A549 (cell line): ENCODE results near the gene SLC23A2. TPM values are rescaled to one million over a fixed set of nuclear protein-coding genes. Genes with fewer than 3 reads are reported as not detected.

Experiments used
- ATAC-seq, 2 experiments: fragments of 200-7000 bp in 1 of 2; fragments of >200 bp in 1 of 2; cut with Nextera tagmentation in 1 of 2; cut with Tn5 transposase in 1 of 2; 3 replicates each; pipeline versions ENCODE4 v1.8.0 to v1.9.1; 2018 to 2020; ENCODE audit warnings: mild to moderate bottlenecking in 1 of 2, moderate library complexity in 1 of 2
- CTCF ChIA-PET: fragments of 300-600 bp; sonication (Branson Sonifier 250); formaldehyde crosslinking; extraction: SDS; loops from one replicate; lab custom pipeline; 2021; ENCODE audit warnings: antibody characterized with exemption, inconsistent platforms; lab: Yijun Ruan, JAX
- POLR2A ChIA-PET: fragments of 350-600 bp; formaldehyde crosslinking; extraction: SDS; loops from one replicate; lab custom pipeline; 2021; ENCODE audit warnings: antibody characterized with exemption, inconsistent platforms; lab: Yijun Ruan, JAX
- DNase-seq, 2 experiments: peaks; one replicate each; pipeline versions ENCODE4 v3.0.0 to v3.0.0-alpha.2; 2011 to 2016; ENCODE audit warnings: low read depth in 1 of 2, low spot score in 1 of 2
- FAIRE-seq: peaks from 2 replicates; lab custom pipeline; 2011; peaks lifted over from hg19 to GRCh38; lab: Jason Lieb, UNC
- H3K27ac ChIP-seq, 2 experiments: fragments of >200 bp; sonication (Bioruptor Twin); formaldehyde crosslinking; 3 replicates each; pipeline ENCODE4 v1.5.1; 2016 to 2017
- H3K4me1 ChIP-seq: fragments of >200 bp; sonication (Bioruptor Twin); formaldehyde crosslinking; 3 replicates; pipeline ENCODE4 v1.6.1; 2016
- H3K4me2 ChIP-seq: fragments of >200 bp; sonication (Bioruptor Twin); formaldehyde crosslinking; 3 replicates; pipeline ENCODE4 v1.6.1; 2016
- H3K4me3 ChIP-seq: fragments of >200 bp; sonication (Bioruptor Twin); formaldehyde crosslinking; 3 replicates; pipeline ENCODE4 v1.5.1; 2016
- H3K9me3 ChIP-seq: fragments of >200 bp; sonication (Bioruptor Twin); formaldehyde crosslinking; 3 replicates; pipeline ENCODE4 v1.6.1; 2016
- BHLHE40 ChIP-seq: IDR thresholded peaks from 2 replicates; pipeline ENCODE4 v1.6.1; 2012; ENCODE audit warnings: low read depth, low read length, inconsistent platforms
- EHMT2 ChIP-seq: fragments of 200-600 bp; sonication (generic); IDR thresholded peaks from 2 replicates; pipeline ENCODE4 v1.6.1; 2016; ENCODE audit warnings: antibody characterized with exemption, low read depth, mild to moderate bottlenecking, moderate library complexity
- FOSL2 ChIP-seq, 2 experiments: fragments of 450-650 bp in 1 of 2; fragments of >200 bp in 1 of 2; sonication (Bioruptor Twin) in 1 of 2; formaldehyde crosslinking; IDR thresholded peaks; 2 replicates each; pipeline versions ENCODE4 v1.5.0 to v1.6.1; 2016 to 2020; ENCODE audit warnings: mild to moderate bottlenecking in 1 of 2, moderate library complexity in 1 of 2
- HEYL ChIP-seq: fragments of 250-450 bp; sonication (Bioruptor Pico); IDR thresholded peaks from 2 replicates; pipeline ENCODE4 v1.8.0; 2021; ENCODE audit warnings: mild to moderate bottlenecking, moderate library complexity
- HOXA7 ChIP-seq: fragments of 250-450 bp; sonication (Bioruptor Pico); IDR thresholded peaks from 2 replicates; pipeline ENCODE4 v1.5.0; 2020; ENCODE audit warnings: mild to moderate bottlenecking, moderate library complexity
- JUN ChIP-seq, 2 experiments: fragments of >200 bp; sonication (Bioruptor Twin); formaldehyde crosslinking; IDR thresholded peaks; 2 replicates in 1 of 2; 3 replicates in 1 of 2; pipeline ENCODE4 v1.6.1; 2016 to 2017
- MYC ChIP-seq: IDR thresholded peaks from 2 replicates; pipeline ENCODE4 v1.6.1; 2012; ENCODE audit warnings: mild to moderate bottlenecking, inconsistent platforms, low read length, improper control_type of control experiment, borderline replicate concordance
- NPAS2 ChIP-seq: fragments of 250-450 bp; sonication (Bioruptor Pico); IDR thresholded peaks from 2 replicates; pipeline ENCODE4 v1.8.0; 2022; ENCODE audit warnings: mild to moderate bottlenecking, moderate library complexity, borderline replicate concordance
- PHF8 ChIP-seq: fragments of 200-600 bp; sonication (generic); IDR thresholded peaks from 2 replicates; pipeline ENCODE4 v1.6.1; 2016; ENCODE audit warnings: low read depth, mild to moderate bottlenecking, antibody characterized with exemption, moderate library complexity, borderline replicate concordance
- POLR2A ChIP-seq: IDR thresholded peaks from 2 replicates; pipeline ENCODE4 v1.6.1; 2012; ENCODE audit warnings: mild to moderate bottlenecking, low read length
- POLR2AphosphoS2 ChIP-seq: conservative IDR thresholded peaks from 2 replicates; pipeline ENCODE4 v1.6.1; 2012; ENCODE audit warnings: low read length, improper control_type of control experiment, inconsistent platforms
- RARB ChIP-seq: fragments of 250-450 bp; sonication (Bioruptor Pico); IDR thresholded peaks from 2 replicates; pipeline ENCODE4 v1.8.0; 2021; ENCODE audit warnings: mild to moderate bottlenecking, moderate library complexity
- RFX5 ChIP-seq: fragments of 450-650 bp; IDR thresholded peaks from 2 replicates; pipeline ENCODE4 v1.7.1; 2014; ENCODE audit warnings: antibody characterized with exemption, mild to moderate bottlenecking, moderate library complexity
- SMC3 ChIP-seq: fragments of >200 bp; sonication (Bioruptor Twin); formaldehyde crosslinking; IDR thresholded peaks from 3 replicates; pipeline ENCODE4 v1.6.1; 2018; ENCODE audit warnings: inconsistent platforms
- SREBF2 ChIP-seq: fragments of 450-650 bp; IDR thresholded peaks from 2 replicates; pipeline ENCODE4 v1.6.1; 2014; ENCODE audit warnings: mild to moderate bottlenecking, moderate library complexity
- TFCP2L1 ChIP-seq: fragments of 250-450 bp; sonication (Bioruptor Pico); IDR thresholded peaks from 2 replicates; pipeline ENCODE4 v1.5.0; 2021; ENCODE audit warnings: mild to moderate bottlenecking
- ZNF302 ChIP-seq: fragments of 250-450 bp; sonication (Bioruptor Pico); IDR thresholded peaks from 2 replicates; pipeline ENCODE4 v1.9.0; 2021; ENCODE audit warnings: inconsistent platforms, mild to moderate bottlenecking, moderate library complexity
- ZSCAN20 ChIP-seq: fragments of 250-450 bp; sonication (Bioruptor Pico); IDR thresholded peaks from 2 replicates; pipeline ENCODE4 v1.8.0; 2022; ENCODE audit warnings: mild to moderate bottlenecking, moderate library complexity
- WGBS: methylation state at CpG from one replicate; pipeline ENCODE4 v1.1.6; 2017; ENCODE audit errors: missing lambda C conversion rate; 5-methylcytosine and 5-hydroxymethylcytosine counted together
- polyA plus RNA-seq, 4 experiments: library from polyadenylated mRNA; depleted of rRNA in 3 of 4; stranded (reverse); fragments of >200 nt; fragmentation: RNase III in 1 of 4; extraction: RNeasy Plus Mini Kit Qiagen cat#74134 plus additional on column Dnase treatment in 1 of 4; gene quantifications; 2 replicates in 3 of 4; 3 replicates in 1 of 4; pipeline ENCODE4 v1.2.3, GENCODE V29; 2011 to 2017
- TF ChIP-seq, protein P1 (sequence below): IDR thresholded peaks from 2 replicates; pipeline ENCODE4 v1.6.1; 2012
- TF ChIP-seq, protein P2 (sequence below): fragments of 250-450 bp; sonication (Bioruptor Pico); IDR thresholded peaks from 2 replicates; pipeline ENCODE4 v1.5.0; 2021; ENCODE audit warnings: mild to moderate bottlenecking, moderate library complexity, borderline replicate concordance
- TF ChIP-seq, protein P3 (sequence below): IDR thresholded peaks from 2 replicates; pipeline ENCODE4 v1.6.1; 2012
- TF ChIP-seq, protein P4 (sequence below): IDR thresholded peaks from 2 replicates; pipeline ENCODE4 v1.6.1; 2012; ENCODE audit warnings: low read depth, borderline replicate concordance
- TF ChIP-seq, protein P5 (sequence below): fragments of 450-650 bp; IDR thresholded peaks from 2 replicates; pipeline ENCODE4 v1.6.1; 2014; ENCODE audit warnings: antibody characterized with exemption

SLC23A2 gene
- polyA plus RNA-seq, 2 of the 4 experiments (the other 2 are of a cell fraction) = 13.1 to 47.8 TPM

DNA sequence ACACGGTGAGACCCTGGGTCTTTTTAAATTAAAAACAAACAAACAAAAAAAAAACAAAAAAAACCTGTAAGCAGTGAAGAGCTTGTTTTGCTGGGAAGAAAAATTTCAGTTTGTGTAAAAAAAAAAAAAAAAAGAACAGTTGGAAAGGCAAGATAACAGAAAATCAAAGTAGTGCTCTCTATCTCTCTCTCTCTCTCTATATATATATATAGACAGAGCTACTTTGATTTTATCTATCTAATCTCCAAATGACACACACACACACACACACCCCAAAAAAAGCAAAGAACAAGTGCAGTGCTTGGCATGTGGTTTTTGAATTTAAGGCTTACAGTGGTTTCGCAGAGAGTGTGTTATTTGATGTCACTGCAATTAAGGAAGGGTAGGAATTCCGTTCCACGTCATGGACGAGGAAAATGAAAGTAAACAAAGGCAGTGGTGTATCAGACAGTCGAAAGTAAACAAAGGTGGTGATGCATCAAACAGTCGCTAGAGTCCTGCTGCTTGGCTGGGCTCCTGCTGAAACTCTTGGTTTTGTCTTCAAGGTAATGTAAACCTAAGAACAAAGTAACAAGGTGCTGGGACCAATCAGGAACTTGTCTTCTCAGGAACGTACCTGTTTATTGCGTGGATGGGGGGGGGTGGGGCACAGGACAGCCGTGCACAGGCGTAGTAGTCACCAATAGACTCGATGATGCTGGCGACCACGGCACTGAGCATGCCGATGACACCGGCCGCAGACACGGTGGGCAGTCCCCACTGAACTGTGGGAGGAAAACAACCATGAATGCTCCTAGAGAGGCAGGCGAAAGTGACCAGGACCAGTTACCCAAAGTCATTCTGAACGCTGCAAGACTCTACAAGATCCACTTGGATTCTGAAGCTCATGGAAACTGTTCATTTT lies 131.8 kb downstream of the SLC23A2 start:
- 28% methylated on average over 20 of the region's 20 CpGs for WGBS
- TF ChIP-seq, protein P1, sequence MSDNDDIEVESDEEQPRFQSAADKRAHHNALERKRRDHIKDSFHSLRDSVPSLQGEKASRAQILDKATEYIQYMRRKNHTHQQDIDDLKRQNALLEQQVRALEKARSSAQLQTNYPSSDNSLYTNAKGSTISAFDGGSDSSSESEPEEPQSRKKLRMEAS = no peak
- no peak for TF ChIP-seq NPAS2
- 0 out of 3 replicates have a peak, but pooled peaks have one; percentile 6 for TF ChIP-seq SMC3
- no peak for TF ChIP-seq FOSL2 (IDR thresholded peaks at IDR 0.05)
- peak; percentile 72 for TF ChIP-seq FOSL2 (CRISPR knock-in tag; IDR thresholded peaks at IDR 0.05)
- TF ChIP-seq JUN (IDR thresholded peaks at IDR 0.05) = 0 out of 5 replicates have a peak, but pooled peaks of 1 of the 2 experiments have one; percentile 28
- no peak for TF ChIP-seq BHLHE40
- no peak for TF ChIP-seq RFX5
- TF ChIP-seq, protein P2, sequence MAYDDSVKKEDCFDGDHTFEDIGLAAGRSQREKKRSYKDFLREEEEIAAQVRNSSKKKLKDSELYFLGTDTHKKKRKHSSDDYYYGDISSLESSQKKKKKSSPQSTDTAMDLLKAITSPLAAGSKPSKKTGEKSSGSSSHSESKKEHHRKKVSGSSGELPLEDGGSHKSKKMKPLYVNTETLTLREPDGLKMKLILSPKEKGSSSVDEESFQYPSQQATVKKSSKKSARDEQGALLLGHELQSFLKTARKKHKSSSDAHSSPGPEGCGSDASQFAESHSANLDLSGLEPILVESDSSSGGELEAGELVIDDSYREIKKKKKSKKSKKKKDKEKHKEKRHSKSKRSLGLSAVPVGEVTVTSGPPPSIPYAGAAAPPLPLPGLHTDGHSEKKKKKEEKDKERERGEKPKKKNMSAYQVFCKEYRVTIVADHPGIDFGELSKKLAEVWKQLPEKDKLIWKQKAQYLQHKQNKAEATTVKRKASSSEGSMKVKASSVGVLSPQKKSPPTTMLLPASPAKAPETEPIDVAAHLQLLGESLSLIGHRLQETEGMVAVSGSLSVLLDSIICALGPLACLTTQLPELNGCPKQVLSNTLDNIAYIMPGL (CRISPR knock-in tag) = no peak
- Histone ChIP-seq H3K4me3 (peak overlapping the region; percentile 30), H3K4me1 (peaks cover 22% of the 10 kb centered on the region), H3K9me3 (no peaks in the 10 kb centered on the region), H3K4me2 (peak overlapping the region; percentile 90), H3K27ac (peak overlapping the region; percentile 34 to 47; a peak in 4 of 6 replicates)
- POLR2A ChIA-PET = no interaction called here
- peak; percentile 96 for FAIRE-seq
- CTCF ChIA-PET = interaction anchor here (0.6 to 0.8 kb wide), 2 partner anchors 20 to 62 kb away, joined by 3 read pairs; no protein-coding TSS in a partner anchor
- peak; percentile 85 to 88 for ATAC-seq
- DNase-seq = peak; percentile 83 to 89

DNA sequence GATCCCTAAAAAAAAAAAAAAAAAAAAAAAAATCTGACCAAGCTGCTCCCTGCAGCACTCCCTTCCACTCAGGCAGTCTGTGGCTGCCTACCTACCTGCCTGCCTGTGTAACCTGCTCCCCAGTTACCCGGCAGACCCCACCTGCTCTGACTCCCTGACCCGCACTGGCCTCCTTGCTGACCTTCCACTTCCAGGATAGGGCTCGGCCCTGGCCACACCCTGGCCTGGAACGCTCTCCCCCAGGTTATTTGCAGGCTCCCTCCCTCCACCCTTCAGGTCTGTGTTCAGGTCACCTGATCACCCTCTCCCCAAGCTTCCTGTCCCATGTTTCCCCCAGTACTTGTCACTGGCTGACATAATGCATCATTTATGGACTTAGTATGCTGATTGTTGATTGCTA lies 134.3 kb downstream of the SLC23A2 start:
- WGBS = 89% methylated on average over 4 of the region's 4 CpGs
- DNase-seq = no peak
- FAIRE-seq = no peak
- H3K27ac ChIP-seq = no peak overlapping the region
- peaks cover 25% of the 10 kb centered on the region for H3K4me1 ChIP-seq
- CTCF ChIA-PET = no interaction called here
- TF ChIP-seq RFX5 (no peak), POLR2AphosphoS2 (no peak), ZSCAN20 (CRISPR knock-in tag) (no peak), HOXA7 (CRISPR knock-in tag) (no peak), POLR2A (no peak), EHMT2 (no peak), TFCP2L1 (CRISPR knock-in tag) (no peak), SREBF2 (no peak)
- TF ChIP-seq, protein P3, sequence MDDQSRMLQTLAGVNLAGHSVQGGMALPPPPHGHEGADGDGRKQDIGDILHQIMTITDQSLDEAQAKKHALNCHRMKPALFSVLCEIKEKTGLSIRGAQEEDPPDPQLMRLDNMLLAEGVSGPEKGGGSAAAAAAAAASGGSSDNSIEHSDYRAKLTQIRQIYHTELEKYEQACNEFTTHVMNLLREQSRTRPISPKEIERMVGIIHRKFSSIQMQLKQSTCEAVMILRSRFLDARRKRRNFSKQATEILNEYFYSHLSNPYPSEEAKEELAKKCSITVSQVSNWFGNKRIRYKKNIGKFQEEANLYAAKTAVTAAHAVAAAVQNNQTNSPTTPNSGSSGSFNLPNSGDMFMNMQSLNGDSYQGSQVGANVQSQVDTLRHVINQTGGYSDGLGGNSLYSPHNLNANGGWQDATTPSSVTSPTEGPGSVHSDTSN = no peak
- TF ChIP-seq, all 56 proteins: peak for 0
- Histone ChIP-seq H3K4me2 (no peak overlapping the region), H3K9me3 (no peaks in the 10 kb centered on the region), H3K4me3 (no peak overlapping the region)
- no peak for ATAC-seq
- POLR2A ChIA-PET = no interaction called here

DNA sequence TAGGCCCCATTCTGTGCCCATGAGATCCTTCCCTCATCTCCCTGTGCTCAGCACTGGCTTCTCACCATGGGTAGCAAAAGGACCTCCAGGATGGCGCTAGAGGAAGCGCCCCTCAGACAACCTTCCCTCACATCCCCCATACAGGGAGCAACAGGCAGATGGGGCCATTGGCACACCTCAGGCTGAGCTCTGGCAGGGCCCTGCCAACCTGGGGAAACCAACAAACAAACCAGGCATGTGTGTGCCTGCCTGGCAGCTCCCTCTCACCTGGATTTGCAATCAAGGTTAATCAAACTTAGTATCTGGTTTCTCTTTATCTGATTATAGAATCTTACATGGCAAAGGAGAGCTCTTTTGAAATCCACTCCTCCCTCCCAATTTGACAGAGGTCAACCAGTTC lies 134.9 kb downstream of the SLC23A2 start:
- Histone ChIP-seq H3K4me1 (peaks cover 25% of the 10 kb centered on the region), H3K4me3 (no peak overlapping the region), H3K27ac (no peak overlapping the region), H3K4me2 (no peak overlapping the region), H3K9me3 (no peaks in the 10 kb centered on the region)
- ATAC-seq (no peak), FAIRE-seq (no peak), DNase-seq (no peak)
- POLR2A ChIA-PET = no interaction called here
- CTCF ChIA-PET = no interaction called here
- WGBS = 100% methylated on average over 2 of the region's 2 CpGs
- no peak for TF ChIP-seq FOSL2 (IDR thresholded peaks at IDR 0.05)
- no peak for TF ChIP-seq FOSL2 (CRISPR knock-in tag; IDR thresholded peaks at IDR 0.05)
- TF ChIP-seq ZNF302 (CRISPR knock-in tag) = no peak
- TF ChIP-seq, protein P4, sequence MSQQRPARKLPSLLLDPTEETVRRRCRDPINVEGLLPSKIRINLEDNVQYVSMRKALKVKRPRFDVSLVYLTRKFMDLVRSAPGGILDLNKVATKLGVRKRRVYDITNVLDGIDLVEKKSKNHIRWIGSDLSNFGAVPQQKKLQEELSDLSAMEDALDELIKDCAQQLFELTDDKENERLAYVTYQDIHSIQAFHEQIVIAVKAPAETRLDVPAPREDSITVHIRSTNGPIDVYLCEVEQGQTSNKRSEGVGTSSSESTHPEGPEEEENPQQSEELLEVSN = no peak
- TF ChIP-seq, protein P3 = no peak
- TF ChIP-seq ZSCAN20 (CRISPR knock-in tag) = no peak
- no peak for TF ChIP-seq NPAS2
- TF ChIP-seq, protein P5, sequence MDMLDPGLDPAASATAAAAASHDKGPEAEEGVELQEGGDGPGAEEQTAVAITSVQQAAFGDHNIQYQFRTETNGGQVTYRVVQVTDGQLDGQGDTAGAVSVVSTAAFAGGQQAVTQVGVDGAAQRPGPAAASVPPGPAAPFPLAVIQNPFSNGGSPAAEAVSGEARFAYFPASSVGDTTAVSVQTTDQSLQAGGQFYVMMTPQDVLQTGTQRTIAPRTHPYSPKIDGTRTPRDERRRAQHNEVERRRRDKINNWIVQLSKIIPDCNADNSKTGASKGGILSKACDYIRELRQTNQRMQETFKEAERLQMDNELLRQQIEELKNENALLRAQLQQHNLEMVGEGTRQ = no peak
- TF ChIP-seq HEYL = no peak
- no peak for TF ChIP-seq PHF8
- no peak for TF ChIP-seq RARB (CRISPR knock-in tag)
- no peak for TF ChIP-seq MYC
